BE2C (cell line): Measurements from ENCODE around the gene SYNGAP1.

ENCODE experiments used
- DNase-seq: peaks from one replicate; pipeline ENCODE4 v3.0.0-alpha.2; 2020
- H3K27me3 ChIP-seq: fragments of 250-450 bp; sonication (Bioruptor Pico); 2 replicates; pipeline ENCODE4 v1.5.1; 2020; ENCODE audit warnings: mild to moderate bottlenecking
- H3K36me3 ChIP-seq: fragments of 250-450 bp; sonication (Bioruptor Pico); 2 replicates; pipeline ENCODE4 v1.5.1; 2020; ENCODE audit warnings: mild to moderate bottlenecking
- H3K4me1 ChIP-seq: fragments of 250-450 bp; sonication (Bioruptor Pico); 2 replicates; pipeline ENCODE4 v1.5.1; 2020
- H3K4me3 ChIP-seq: 2 replicates; pipeline ENCODE4 v1.5.1; 2011; ENCODE audit warnings: low read depth, low read length
- H3K9me3 ChIP-seq: fragments of 250-450 bp; sonication (Bioruptor Pico); 2 replicates; pipeline ENCODE4 v1.5.1; 2020
- TF ChIP-seq, protein P1 (sequence below): IDR thresholded peaks from 2 replicates; pipeline ENCODE4 v1.5.1; 2012; ENCODE audit warnings: mild to moderate bottlenecking, low read depth, low read length

Gene SYNGAP1

DNA sequence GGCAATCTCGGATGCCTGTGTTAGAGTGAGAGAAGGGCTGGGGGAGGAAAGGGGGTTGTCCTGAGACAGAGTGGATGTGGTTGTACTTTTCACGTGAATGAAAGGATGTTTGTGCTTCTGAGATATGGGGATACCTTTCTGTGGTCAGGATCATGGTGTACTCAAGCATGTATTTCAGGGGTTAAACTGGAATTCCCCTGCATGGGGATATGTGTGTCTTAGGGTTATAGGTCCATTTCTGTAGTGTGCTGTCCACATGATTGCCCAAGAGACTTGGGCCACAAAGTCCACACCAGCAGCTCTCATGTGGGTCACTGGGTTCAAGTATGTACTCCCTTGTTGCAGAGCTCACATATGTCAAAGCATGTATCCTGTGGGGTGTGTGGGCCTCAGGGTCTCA, 10.5 kb downstream of the SYNGAP1 start:
- Histone ChIP-seq H3K9me3 (no peaks in the 10 kb centered on the region), H3K36me3 (peaks cover under 1% of the 10 kb centered on the region; the same call in 1 of the 2 replicates), H3K4me1 (peaks cover 6% of the 10 kb centered on the region; the same call in 1 of the 2 replicates), H3K4me3 (no peak overlapping the region), H3K27me3 (no peaks in the 10 kb centered on the region)
- TF ChIP-seq, protein P1, sequence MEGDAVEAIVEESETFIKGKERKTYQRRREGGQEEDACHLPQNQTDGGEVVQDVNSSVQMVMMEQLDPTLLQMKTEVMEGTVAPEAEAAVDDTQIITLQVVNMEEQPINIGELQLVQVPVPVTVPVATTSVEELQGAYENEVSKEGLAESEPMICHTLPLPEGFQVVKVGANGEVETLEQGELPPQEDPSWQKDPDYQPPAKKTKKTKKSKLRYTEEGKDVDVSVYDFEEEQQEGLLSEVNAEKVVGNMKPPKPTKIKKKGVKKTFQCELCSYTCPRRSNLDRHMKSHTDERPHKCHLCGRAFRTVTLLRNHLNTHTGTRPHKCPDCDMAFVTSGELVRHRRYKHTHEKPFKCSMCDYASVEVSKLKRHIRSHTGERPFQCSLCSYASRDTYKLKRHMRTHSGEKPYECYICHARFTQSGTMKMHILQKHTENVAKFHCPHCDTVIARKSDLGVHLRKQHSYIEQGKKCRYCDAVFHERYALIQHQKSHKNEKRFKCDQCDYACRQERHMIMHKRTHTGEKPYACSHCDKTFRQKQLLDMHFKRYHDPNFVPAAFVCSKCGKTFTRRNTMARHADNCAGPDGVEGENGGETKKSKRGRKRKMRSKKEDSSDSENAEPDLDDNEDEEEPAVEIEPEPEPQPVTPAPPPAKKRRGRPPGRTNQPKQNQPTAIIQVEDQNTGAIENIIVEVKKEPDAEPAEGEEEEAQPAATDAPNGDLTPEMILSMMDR = no peak
- DNase-seq = no peak

DNA sequence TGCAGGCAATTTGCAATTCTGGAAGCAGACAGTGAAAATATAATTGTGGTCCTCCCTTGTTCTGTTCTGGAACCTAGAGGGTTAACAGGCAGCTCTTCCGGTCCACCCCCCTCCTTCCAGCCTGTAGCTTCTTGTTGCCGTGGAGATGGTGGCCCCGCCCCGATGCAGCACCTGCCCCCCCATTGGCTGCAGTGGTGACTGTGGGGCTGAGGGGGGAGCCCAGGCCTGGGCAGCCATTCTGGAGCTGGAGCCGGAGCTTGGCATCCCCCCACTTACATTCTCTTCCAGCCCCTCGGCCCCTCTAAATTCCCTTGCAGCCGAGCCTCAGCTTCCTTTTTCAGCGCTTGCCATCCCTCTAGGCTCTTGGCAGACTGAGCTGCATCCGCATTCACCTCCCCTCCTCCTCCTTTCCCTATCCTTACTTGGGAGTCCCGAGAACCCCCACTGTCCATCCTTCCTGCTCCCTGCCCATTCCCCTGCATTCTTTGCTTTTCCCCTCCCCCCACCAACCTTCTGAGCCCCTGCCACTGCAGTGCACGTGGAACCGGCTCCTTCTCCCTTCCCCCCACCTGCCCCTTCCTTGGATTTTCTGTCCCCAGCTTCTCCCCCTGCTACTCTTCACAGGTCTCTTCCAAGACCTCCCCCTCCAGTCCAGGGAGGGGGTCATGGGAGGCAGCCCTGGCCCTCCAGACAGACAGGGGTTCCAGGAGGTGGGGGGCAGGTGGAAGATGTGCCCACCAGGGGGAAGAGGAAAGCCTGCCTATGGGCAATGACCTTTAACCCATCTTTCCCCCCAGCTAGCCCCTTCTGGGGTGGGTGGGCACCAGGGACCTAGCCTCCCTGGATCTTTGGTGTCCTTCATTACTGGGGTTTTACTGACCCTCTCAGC, 11.4 kb downstream of the SYNGAP1 start:
- H3K27me3 ChIP-seq = no peaks in the 10 kb centered on the region
- H3K4me3 ChIP-seq = peak overlapping the region; percentile 47
- DNase-seq = peak; percentile 81
- no peaks in the 10 kb centered on the region for H3K9me3 ChIP-seq
- TF ChIP-seq, protein P1 = no peak
- H3K36me3 ChIP-seq = peaks cover 5% of the 10 kb centered on the region; the same call in 1 of the 2 replicates
- H3K4me1 ChIP-seq = peaks cover 6% of the 10 kb centered on the region; the same call in 1 of the 2 replicates

DNA sequence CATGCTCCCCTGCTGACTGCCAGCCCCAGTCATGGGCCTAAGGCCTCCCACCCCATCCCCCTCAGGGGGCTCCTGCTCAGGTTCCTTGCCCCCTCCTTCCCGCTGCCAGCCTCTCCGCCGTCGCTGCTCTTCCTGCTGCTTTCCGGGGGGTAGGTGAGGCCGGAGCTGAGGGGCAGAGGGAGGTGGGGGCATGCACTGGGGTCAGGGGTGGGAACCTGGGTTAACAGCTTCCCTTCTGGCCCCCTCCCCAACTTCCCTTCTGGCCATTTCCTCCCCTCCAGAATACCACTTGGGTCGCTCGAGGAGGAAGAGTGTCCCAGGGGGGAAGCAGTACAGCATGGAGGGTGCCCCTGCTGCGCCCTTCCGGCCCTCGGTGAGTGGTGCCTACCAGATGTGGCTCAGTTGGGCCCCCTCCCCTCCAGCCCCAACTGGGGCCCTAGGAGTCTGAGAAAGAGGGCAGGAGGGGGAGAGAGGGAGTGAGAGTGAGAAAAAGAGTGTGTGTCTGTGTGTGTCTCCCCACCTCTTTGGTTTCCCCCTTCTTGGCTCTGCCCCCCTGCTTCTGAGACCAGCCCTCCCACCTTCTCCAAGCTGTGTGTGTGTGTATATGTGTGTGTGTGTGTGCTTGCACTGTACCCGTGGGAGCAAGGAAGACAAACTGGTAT, 12.1 kb downstream of the SYNGAP1 start:
- Histone ChIP-seq H3K4me3 (no peak overlapping the region), H3K36me3 (peaks cover 10% of the 10 kb centered on the region; the same call in 1 of the 2 replicates), H3K27me3 (no peaks in the 10 kb centered on the region), H3K4me1 (peaks cover 6% of the 10 kb centered on the region; the same call in 1 of the 2 replicates), H3K9me3 (no peaks in the 10 kb centered on the region)
- DNase-seq = no peak
- TF ChIP-seq, protein P1 = no peak

DNA sequence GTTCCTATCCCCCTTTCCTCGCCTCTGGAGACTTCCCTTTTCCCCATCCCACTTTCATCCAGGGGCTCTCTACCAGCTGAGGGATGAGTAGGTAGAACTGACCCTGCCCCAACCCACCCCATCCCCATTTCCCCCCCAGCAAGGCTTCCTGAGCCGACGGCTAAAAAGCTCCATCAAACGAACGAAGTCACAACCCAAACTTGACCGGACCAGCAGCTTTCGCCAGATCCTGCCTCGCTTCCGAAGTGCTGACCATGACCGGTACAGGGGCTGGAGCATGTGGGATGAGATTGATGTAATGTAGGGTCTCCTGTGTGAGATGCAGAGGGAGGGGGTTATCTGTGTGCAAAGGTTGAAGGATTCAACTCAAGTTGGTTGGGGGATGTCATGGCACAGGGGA, 12.7 kb downstream of the SYNGAP1 start:
- Histone ChIP-seq H3K4me3 (no peak overlapping the region), H3K4me1 (peaks cover 6% of the 10 kb centered on the region; the same call in 1 of the 2 replicates)

DNA sequence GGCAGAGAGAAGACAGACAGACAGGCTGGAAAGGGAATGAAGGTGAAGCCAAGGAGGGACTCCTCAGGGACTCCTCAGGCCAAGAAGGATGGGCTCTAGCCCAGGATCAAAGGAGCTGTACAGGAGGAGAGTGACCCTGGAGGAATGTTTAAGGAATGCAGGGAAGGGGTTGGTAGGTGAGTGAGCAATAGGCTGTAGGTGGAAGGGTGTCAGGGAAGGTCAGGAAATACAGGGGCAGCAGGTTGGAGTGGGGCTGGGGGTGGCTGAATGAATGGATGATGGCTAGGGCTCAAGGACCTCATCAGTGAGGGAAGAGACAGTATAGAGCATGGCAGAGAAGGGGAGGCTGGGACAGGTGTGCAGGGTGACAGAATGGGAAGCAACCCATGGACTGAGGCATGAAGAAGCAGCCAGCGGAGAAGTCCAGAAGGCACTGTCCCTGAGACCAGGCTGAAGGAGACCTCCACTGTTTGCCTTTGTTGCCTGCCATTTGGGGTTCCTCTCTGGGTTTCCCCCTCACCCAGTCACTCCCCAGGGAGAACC, 13.2 kb downstream of the SYNGAP1 start:
- peaks cover 17% of the 10 kb centered on the region for H3K36me3 ChIP-seq
- no peak for DNase-seq
- no peaks in the 10 kb centered on the region for H3K27me3 ChIP-seq
- no peak overlapping the region for H3K4me3 ChIP-seq
- no peaks in the 10 kb centered on the region for H3K9me3 ChIP-seq
- TF ChIP-seq, protein P1 = no peak
- peaks cover 6% of the 10 kb centered on the region; the same call in 1 of the 2 replicates for H3K4me1 ChIP-seq

More for the DNA sequence above, 12.7 kb downstream of the SYNGAP1 start:
- Histone ChIP-seq H3K9me3 (no peaks in the 10 kb centered on the region), H3K36me3 (peaks cover 15% of the 10 kb centered on the region), H3K27me3 (no peaks in the 10 kb centered on the region)
- TF ChIP-seq, protein P1 = no peak
- no peak for DNase-seq
